A549 (cell line): ENCODE results near the gene TGM4. TPM values are rescaled to one million over a fixed set of nuclear protein-coding genes. Genes with fewer than 3 reads are reported as not detected.

ENCODE experiments used
- ATAC-seq, 2 experiments: fragments of 200-7000 bp in 1 of 2; fragments of >200 bp in 1 of 2; cut with Nextera tagmentation in 1 of 2; cut with Tn5 transposase in 1 of 2; 3 replicates each; pipeline versions ENCODE4 v1.8.0 to v1.9.1; 2018 to 2020; ENCODE audit warnings: mild to moderate bottlenecking in 1 of 2, moderate library complexity in 1 of 2
- CTCF ChIA-PET: fragments of 300-600 bp; sonication (Branson Sonifier 250); formaldehyde crosslinking; extraction: SDS; loops from one replicate; lab custom pipeline; 2021; ENCODE audit warnings: antibody characterized with exemption, inconsistent platforms; lab: Yijun Ruan, JAX
- POLR2A ChIA-PET: fragments of 350-600 bp; formaldehyde crosslinking; extraction: SDS; loops from one replicate; lab custom pipeline; 2021; ENCODE audit warnings: antibody characterized with exemption, inconsistent platforms; lab: Yijun Ruan, JAX
- DNase-seq, 2 experiments: peaks; one replicate each; pipeline versions ENCODE4 v3.0.0 to v3.0.0-alpha.2; 2011 to 2016; ENCODE audit warnings: low read depth in 1 of 2, low spot score in 1 of 2
- FAIRE-seq: peaks from 2 replicates; lab custom pipeline; 2011; peaks lifted over from hg19 to GRCh38; lab: Jason Lieb, UNC
- H3K27ac ChIP-seq, 2 experiments: fragments of >200 bp; sonication (Bioruptor Twin); formaldehyde crosslinking; 3 replicates each; pipeline ENCODE4 v1.5.1; 2016 to 2017
- H3K4me1 ChIP-seq: fragments of >200 bp; sonication (Bioruptor Twin); formaldehyde crosslinking; 3 replicates; pipeline ENCODE4 v1.6.1; 2016
- H3K4me2 ChIP-seq: fragments of >200 bp; sonication (Bioruptor Twin); formaldehyde crosslinking; 3 replicates; pipeline ENCODE4 v1.6.1; 2016
- H3K4me3 ChIP-seq: fragments of >200 bp; sonication (Bioruptor Twin); formaldehyde crosslinking; 3 replicates; pipeline ENCODE4 v1.5.1; 2016
- H3K9me3 ChIP-seq: fragments of >200 bp; sonication (Bioruptor Twin); formaldehyde crosslinking; 3 replicates; pipeline ENCODE4 v1.6.1; 2016
- BCL3 ChIP-seq: fragments of >200 bp; sonication (Bioruptor Twin); formaldehyde crosslinking; IDR thresholded peaks from 3 replicates; pipeline ENCODE4 v1.6.1; 2016
- CTCF ChIP-seq: fragments of >200 bp; sonication (Bioruptor Twin); formaldehyde crosslinking; IDR thresholded peaks from 3 replicates; pipeline ENCODE4 v1.5.1; 2016
- EP300 ChIP-seq, 2 experiments: fragments of >200 bp; sonication (Bioruptor Twin); formaldehyde crosslinking; IDR thresholded peaks; 2 replicates in 1 of 2; 3 replicates in 1 of 2; pipeline ENCODE4 v1.6.1; 2016 to 2017
- ESRRA ChIP-seq: fragments of 150-350 bp; IDR thresholded peaks from 2 replicates; pipeline ENCODE4 v1.6.1; 2014; ENCODE audit warnings: mild to moderate bottlenecking, low read length, borderline replicate concordance
- FOSB ChIP-seq: fragments of 250-450 bp; sonication (Bioruptor Pico); IDR thresholded peaks from 2 replicates; pipeline ENCODE4 v1.5.0; 2020; ENCODE audit warnings: mild to moderate bottlenecking, moderate library complexity
- FOXS1 ChIP-seq: fragments of 250-450 bp; sonication (Bioruptor Pico); IDR thresholded peaks from 2 replicates; pipeline ENCODE4 v1.5.0; 2020; ENCODE audit warnings: mild to moderate bottlenecking, moderate library complexity
- HDAC2 ChIP-seq: fragments of 200-600 bp; sonication (generic); IDR thresholded peaks from 2 replicates; pipeline ENCODE4 v1.6.1; 2016
- HMGXB4 ChIP-seq: fragments of 250-450 bp; sonication (Bioruptor Pico); IDR thresholded peaks from 2 replicates; pipeline ENCODE4 v1.5.0; 2021; ENCODE audit warnings: mild to moderate bottlenecking, moderate library complexity, borderline replicate concordance
- HOXB13 ChIP-seq: fragments of 250-450 bp; sonication (Bioruptor Pico); IDR thresholded peaks from 2 replicates; pipeline ENCODE4 v1.5.0; 2020; ENCODE audit warnings: low read depth, mild to moderate bottlenecking, moderate library complexity
- KDM5A ChIP-seq: fragments of 200-600 bp; sonication (generic); IDR thresholded peaks from 2 replicates; pipeline ENCODE4 v1.6.1; 2016; ENCODE audit warnings: antibody characterized with exemption, mild to moderate bottlenecking
- PBX3 ChIP-seq: IDR thresholded peaks from 2 replicates; pipeline ENCODE4 v1.6.1; 2012
- PHF8 ChIP-seq: fragments of 200-600 bp; sonication (generic); IDR thresholded peaks from 2 replicates; pipeline ENCODE4 v1.6.1; 2016; ENCODE audit warnings: low read depth, mild to moderate bottlenecking, antibody characterized with exemption, moderate library complexity, borderline replicate concordance
- POLR2A ChIP-seq: IDR thresholded peaks from 2 replicates; pipeline ENCODE4 v1.6.1; 2012; ENCODE audit warnings: mild to moderate bottlenecking, low read length
- POLR2AphosphoS2 ChIP-seq: conservative IDR thresholded peaks from 2 replicates; pipeline ENCODE4 v1.6.1; 2012; ENCODE audit warnings: low read length, improper control_type of control experiment, inconsistent platforms
- RAD21 ChIP-seq, 2 experiments: fragments of >200 bp in 1 of 2; sonication (Bioruptor Twin) in 1 of 2; formaldehyde crosslinking in 1 of 2; IDR thresholded peaks in 1 of 2; conservative IDR thresholded peaks in 1 of 2; 2 replicates in 1 of 2; 3 replicates in 1 of 2; pipeline ENCODE4 v1.6.1; 2012 to 2018; ENCODE audit warnings: inconsistent platforms in 1 of 2
- RARB ChIP-seq: fragments of 250-450 bp; sonication (Bioruptor Pico); IDR thresholded peaks from 2 replicates; pipeline ENCODE4 v1.8.0; 2021; ENCODE audit warnings: mild to moderate bottlenecking, moderate library complexity
- RNF2 ChIP-seq: fragments of 200-600 bp; sonication (generic); IDR thresholded peaks from 2 replicates; pipeline ENCODE4 v1.6.1; 2016; ENCODE audit warnings: low read depth, mild to moderate bottlenecking, antibody characterized with exemption, moderate library complexity, borderline replicate concordance
- TFCP2L1 ChIP-seq: fragments of 250-450 bp; sonication (Bioruptor Pico); IDR thresholded peaks from 2 replicates; pipeline ENCODE4 v1.5.0; 2021; ENCODE audit warnings: mild to moderate bottlenecking
- USF2 ChIP-seq: fragments of 450-650 bp; IDR thresholded peaks from 2 replicates; pipeline ENCODE4 v1.6.1; 2014; ENCODE audit warnings: antibody characterized with exemption
- WGBS: methylation state at CpG from one replicate; pipeline ENCODE4 v1.1.6; 2017; ENCODE audit errors: missing lambda C conversion rate; 5-methylcytosine and 5-hydroxymethylcytosine counted together
- polyA plus RNA-seq, 4 experiments: library from polyadenylated mRNA; depleted of rRNA in 3 of 4; stranded (reverse); fragments of >200 nt; fragmentation: RNase III in 1 of 4; extraction: RNeasy Plus Mini Kit Qiagen cat#74134 plus additional on column Dnase treatment in 1 of 4; gene quantifications; 2 replicates in 3 of 4; 3 replicates in 1 of 4; pipeline ENCODE4 v1.2.3, GENCODE V29; 2011 to 2017

The TGM4 gene
- polyA plus RNA-seq, 2 of the 4 experiments (the other 2 are of a cell fraction): 0.01 TPM; not detected in 1

GRCh38 chr3:44907612-44908011, 33.2 kb downstream of the TGM4 start:
- no peaks in the 10 kb centered on the region for H3K4me1 ChIP-seq

GRCh38 chr3:44909063-44909462, 34.7 kb downstream of the TGM4 start:
- no peak overlapping the region for H3K4me3 ChIP-seq
- FAIRE-seq: no peak
- H3K4me2 ChIP-seq: no peak overlapping the region
- 0% methylated on average over 2 of the region's 2 CpGs for WGBS
- POLR2A ChIA-PET: no interaction called here
- ATAC-seq: no peak
- TF ChIP-seq RARB (no peak), RAD21 (conservative IDR thresholded peaks at IDR 0.05 in 1 of 2, IDR thresholded peaks at IDR 0.05 in 1 of 2) (no peak), HOXB13 (CRISPR knock-in tag) (no peak), BCL3 (no peak), CTCF (no peak), HMGXB4 (no peak), FOSB (CRISPR knock-in tag) (no peak), EP300 (IDR thresholded peaks at IDR 0.05) (no peak), USF2 (no peak), KDM5A (no peak), POLR2A (no peak), PBX3 (no peak), ESRRA (no peak), HDAC2 (no peak), POLR2AphosphoS2 (no peak), RNF2 (no peak), FOXS1 (CRISPR knock-in tag) (no peak), PHF8 (no peak)
- H3K4me1 ChIP-seq: no peaks in the 10 kb centered on the region
- DNase-seq: no peak
- H3K9me3 ChIP-seq: peaks cover 22% of the 10 kb centered on the region; the same call in 2 of the 3 replicates
- CTCF ChIA-PET: no interaction called here
- H3K27ac ChIP-seq: no peak overlapping the region

More at GRCh38 chr3:44907612-44908011, 33.2 kb downstream of the TGM4 start:
- ChIA-PET CTCF (interaction anchor here (0.6 to 1.6 kb wide), 4 partner anchors 39 to 1561 kb away, joined by 3 to 5 read pairs (median 3); no protein-coding TSS in a partner anchor), POLR2A (no interaction called here)
- ATAC-seq (no peak), DNase-seq (no peak), FAIRE-seq (no peak)
- peaks cover 18% of the 10 kb centered on the region; the same call in 2 of the 3 replicates for H3K9me3 ChIP-seq
- WGBS: 63% methylated on average over 4 of the region's 4 CpGs
- no peak for TF ChIP-seq TFCP2L1 (CRISPR knock-in tag)
- H3K4me2 ChIP-seq: no peak overlapping the region
- no peak overlapping the region for H3K27ac ChIP-seq
- no peak overlapping the region for H3K4me3 ChIP-seq
